ENCODE data around the gene KLC1. TPM values are rescaled to one million over a fixed set of nuclear protein-coding genes. Genes with fewer than 3 reads are reported as not detected.
"Not testable (repeated sequence)": the region's sequence is repeated elsewhere in the genome, so short reads cannot be mapped to it uniquely, and the experiment has no call there.

The KLC1 gene
- total and polyA plus RNA-seq, 7 donors, result 25.0 to 399 (median 216) TPM

DNA sequence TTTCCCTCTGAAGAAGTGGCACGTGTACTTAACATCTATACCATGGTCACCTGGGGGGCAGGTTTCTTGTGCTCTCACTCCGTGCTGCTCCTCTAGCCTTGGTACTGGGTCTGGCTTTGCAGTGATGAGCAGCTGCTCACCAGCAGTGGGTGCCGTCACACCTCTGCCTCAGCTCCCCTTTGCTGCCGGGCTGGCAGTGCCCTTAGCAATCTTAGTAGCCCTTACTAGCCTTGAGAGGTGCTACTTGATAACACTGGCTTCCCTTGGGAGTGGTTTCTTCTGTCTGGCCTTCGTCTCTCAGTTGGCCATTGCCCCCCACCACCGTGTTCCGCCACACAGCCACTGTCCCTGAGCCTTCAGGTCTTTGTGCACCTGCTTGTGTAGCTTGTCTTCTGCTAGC, 22.6 kb downstream of the KLC1 start:
- WGBS, 2 donors, result 89 to 92% methylated on average over 7 of the region's 7 CpGs
- no peak for TF ChIP-seq EP300 (IDR thresholded peaks at IDR 0.05)
- no peak for TF ChIP-seq POLR2A (IDR thresholded peaks at IDR 0.05)
- no peak for TF ChIP-seq CTCF (IDR thresholded peaks at IDR 0.05)
- TF ChIP-seq POLR2AphosphoS5 (IDR thresholded peaks at IDR 0.05), result no peak
- H3K36me3 ChIP-seq, result peaks cover 11 to 22% (median 18%) of the 10 kb centered on the region in 4 donors
- peaks cover 0 to 65% (median 58%) of the 10 kb centered on the region in 4 donors for H3K4me1 ChIP-seq
- no peak overlapping the region for H3K4me3 ChIP-seq
- no peak for DNase-seq
- H3K27ac ChIP-seq, result no peak overlapping the region
- H3K27me3 ChIP-seq, result no peaks in the 10 kb centered on the region
- intact Hi-C loops (cut with DNase I), result no loop called here
- no peaks in the 10 kb centered on the region for H3K9me3 ChIP-seq

GRCh38 chr14:103652806-103653205, 23.8 kb downstream of the KLC1 start:
- Histone ChIP-seq H3K27ac (peak overlapping the region; percentile 6 to 65 (median 58)), H3K9me3 (no peaks in the 10 kb centered on the region), H3K36me3 (peaks cover 14 to 34% (median 24%) of the 10 kb centered on the region in 4 donors), H3K4me3 (no peak overlapping the region), H3K4me1 (peaks cover 0 to 77% (median 67%) of the 10 kb centered on the region in 4 donors), H3K27me3 (no peaks in the 10 kb centered on the region)
- intact Hi-C loops (cut with DNase I), result no loop called here
- DNase-seq, result no peak
- WGBS, 2 donors, result 88% methylated on average over 3 of the region's 3 CpGs
- no peak for TF ChIP-seq POLR2AphosphoS5 (IDR thresholded peaks at IDR 0.05)

DNA sequence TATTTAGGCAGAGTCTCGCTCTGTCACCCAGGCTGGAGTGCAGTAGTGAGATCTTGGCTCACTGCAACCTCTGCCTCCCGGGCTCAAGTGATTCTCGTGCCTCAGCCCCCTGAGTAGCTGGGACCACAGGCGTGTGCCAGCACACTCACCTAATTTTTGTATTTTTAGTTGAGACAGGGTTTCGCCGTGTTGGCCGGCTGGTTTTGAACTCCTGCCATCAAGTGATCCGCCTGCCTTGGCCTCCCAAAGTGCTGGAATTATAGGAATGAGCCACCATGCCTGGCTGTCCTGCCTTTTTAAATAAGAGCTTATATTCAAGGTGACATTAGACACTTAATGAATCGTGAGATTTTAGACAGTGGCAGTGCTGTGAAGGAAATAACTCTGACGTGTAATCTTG, 24.3 kb downstream of the KLC1 start:
- peaks cover 14 to 39% (median 27%) of the 10 kb centered on the region in 4 donors for H3K36me3 ChIP-seq
- H3K9me3 ChIP-seq; DNase-seq; H3K4me3 ChIP-seq; H3K27me3 ChIP-seq; intact Hi-C loops (cut with DNase I): not testable (repeated sequence)
- WGBS, 2 donors, result 75 to 82% methylated on average over 10 of the region's 10 CpGs
- peaks cover 0 to 80% (median 69%) of the 10 kb centered on the region in 4 donors for H3K4me1 ChIP-seq
- H3K27ac ChIP-seq, result peak overlapping the region; percentile 6 to 65 (median 58)

DNA sequence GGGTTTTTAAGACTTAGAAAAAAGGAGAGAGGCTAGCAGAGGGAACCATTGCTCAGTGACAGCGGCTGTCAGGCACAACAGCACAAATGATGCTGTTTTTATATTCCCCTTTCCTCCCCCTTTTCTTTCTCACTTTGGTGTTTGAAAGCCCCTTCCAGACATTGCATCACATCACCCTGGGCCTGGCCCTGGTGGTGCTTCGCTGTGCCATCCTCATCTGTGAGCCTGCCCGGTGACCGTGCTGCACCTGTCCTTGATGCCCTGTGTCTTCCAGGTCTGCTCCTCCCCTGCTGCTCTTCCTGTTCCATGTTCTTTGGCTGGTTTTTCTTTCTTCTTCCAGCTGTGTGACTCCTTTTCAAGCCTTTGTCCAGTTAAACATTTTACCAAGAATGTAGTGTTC, 24.8 kb downstream of the KLC1 start:
- Histone ChIP-seq H3K9me3 (no peaks in the 10 kb centered on the region), H3K36me3 (peaks cover 17 to 44% (median 28%) of the 10 kb centered on the region in 4 donors), H3K4me1 (peaks cover 0 to 80% (median 69%) of the 10 kb centered on the region in 4 donors), H3K4me3 (no peak overlapping the region), H3K27me3 (no peaks in the 10 kb centered on the region), H3K27ac (peak overlapping the region; percentile 6 to 65 (median 58))
- 89 to 90% methylated on average over 4 of the region's 4 CpGs for WGBS, 2 donors
- TF ChIP-seq CTCF (IDR thresholded peaks at IDR 0.05), result no peak
- no peak for TF ChIP-seq POLR2A (IDR thresholded peaks at IDR 0.05)
- TF ChIP-seq POLR2AphosphoS5 (IDR thresholded peaks at IDR 0.05), result no peak
- TF ChIP-seq EP300 (IDR thresholded peaks at IDR 0.05), result no peak
- intact Hi-C loops (cut with DNase I), result loop anchor here (1.0 kb wide), 1 partner anchor 23 kb away; no protein-coding TSS in a partner anchor
- no peak for DNase-seq

- Histone ChIP-seq H3K36me3 (peaks cover 18 to 52% (median 34%) of the 10 kb centered on the region in 4 donors), H3K27me3 (no peaks in the 10 kb centered on the region), H3K4me1 (peaks cover 0 to 80% (median 69%) of the 10 kb centered on the region in 4 donors), H3K4me3 (no peak overlapping the region), H3K9me3 (no peaks in the 10 kb centered on the region), H3K27ac (peak overlapping the region in 3 of 4 donors; percentile 32 to 65 (median 52))
- intact Hi-C loops (cut with DNase I), result loop anchor here (1.0 kb wide), 1 partner anchor 23 kb away; no protein-coding TSS in a partner anchor
- DNase-seq, result no peak
- 83 to 90% methylated on average over 6 of the region's 6 CpGs for WGBS, 2 donors
- TF ChIP-seq POLR2A (IDR thresholded peaks at IDR 0.05) (no peak), CTCF (IDR thresholded peaks at IDR 0.05) (no peak), POLR2AphosphoS5 (IDR thresholded peaks at IDR 0.05) (no peak), EP300 (IDR thresholded peaks at IDR 0.05) (no peak)
These were observed 25.6 kb downstream of the KLC1 start for GRCh38 chr14:103654619-103655018.

All from sigmoid colon (tissue), 7 donors.